Activated CD8-positive, alpha-beta memory T cell treated with anti-CD3 and anti-CD28 coated beads, Interleukin-2, amount 50 U/mL, for 24 hours (primary cell): Measurements from ENCODE around the gene HMCN2.

Experiments used
- DNase-seq: peaks from one replicate; pipeline ENCODE4 v3.0.0-alpha.2; 2020; ENCODE audit errors: extremely low read depth

The HMCN2 gene

GRCh38 chr9:130451509-130452388 lies 186.2 kb downstream of the HMCN2 start:
- no peak for DNase-seq

GRCh38 chr9:130452835-130453234 lies 187.3 kb downstream of the HMCN2 start:
- no peak for DNase-seq

GRCh38 chr9:130453487-130453886 lies 187.9 kb downstream of the HMCN2 start:
- no peak for DNase-seq

- DNase-seq, result no peak
Observed at GRCh38 chr9:130454096-130454811, 188.7 kb downstream of the HMCN2 start.

- no peak for DNase-seq
Observed at GRCh38 chr9:130454812-130455325, 189.3 kb downstream of the HMCN2 start.

- DNase-seq, result no peak
Observed at GRCh38 chr9:130458027-130458803, 192.7 kb downstream of the HMCN2 start.

DNA sequence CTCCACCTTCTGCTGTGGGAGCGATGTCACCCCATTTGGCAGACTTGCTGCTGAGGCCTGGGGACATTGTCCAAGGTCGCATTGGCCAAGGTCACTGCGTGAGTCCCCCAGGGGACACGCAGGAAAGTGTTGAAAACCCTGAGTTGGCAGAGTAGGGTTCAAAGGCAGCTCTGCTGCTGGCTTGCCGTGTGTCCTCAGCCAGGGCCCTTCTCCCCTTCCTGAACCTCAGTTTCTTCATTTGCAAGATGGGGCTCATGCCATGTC lies 193.2 kb downstream of the HMCN2 start:
- no peak for DNase-seq

GRCh38 chr9:130459151-130459550 lies 193.6 kb downstream of the HMCN2 start:
- no peak for DNase-seq

- no peak for DNase-seq
Observed at GRCh38 chr9:130459941-130460669, 194.5 kb downstream of the HMCN2 start.

DNA sequence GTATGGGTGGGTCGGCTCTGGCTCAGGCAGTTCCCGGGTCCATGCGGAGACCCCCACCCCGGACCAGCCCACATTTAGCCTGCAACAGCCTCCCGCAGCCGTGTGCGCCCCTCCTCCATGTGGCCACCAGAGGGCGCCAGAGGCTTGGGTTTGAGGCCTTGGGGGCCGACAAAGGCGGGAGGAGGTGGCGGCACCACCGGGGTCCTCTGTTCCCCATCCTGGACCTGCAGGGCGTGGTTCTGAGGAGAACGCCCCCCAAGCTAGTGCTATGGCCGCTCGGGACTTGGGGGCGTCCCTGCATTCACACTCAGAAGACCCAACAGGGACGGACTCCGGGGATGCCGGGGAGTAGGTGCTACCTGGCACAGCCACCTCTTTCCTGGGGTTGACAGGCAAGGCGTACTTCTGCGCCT lies 195.7 kb downstream of the HMCN2 start:
- DNase-seq, result peak; percentile 26

DNA sequence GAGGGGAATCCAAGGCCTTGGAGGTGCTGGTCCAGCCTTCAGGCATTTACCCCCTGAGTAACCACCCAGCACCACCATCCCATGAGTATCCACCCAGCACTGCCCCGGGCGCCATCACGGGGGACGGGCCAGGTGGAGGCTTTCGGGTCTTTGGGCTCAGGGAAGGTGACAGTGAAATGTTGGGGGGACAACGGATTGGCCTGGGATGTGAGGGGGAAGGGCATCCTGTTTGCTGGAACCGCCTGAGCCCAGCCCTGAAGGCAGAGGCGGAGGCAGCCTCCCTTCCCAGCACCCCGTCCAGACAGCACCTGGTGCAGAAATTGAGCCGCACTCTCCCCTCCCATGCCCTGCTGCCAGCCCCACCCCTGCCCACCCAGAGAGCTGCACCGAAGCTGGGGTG lies 196.2 kb downstream of the HMCN2 start:
- no peak for DNase-seq

- DNase-seq, result no peak
Observed at GRCh38 chr9:130462685-130463540, 197.4 kb downstream of the HMCN2 start.

GRCh38 chr9:130463763-130464745 lies 198.5 kb downstream of the HMCN2 start:
- no peak for DNase-seq

- no peak for DNase-seq
Observed at GRCh38 chr9:130465383-130466096, 200.0 kb downstream of the HMCN2 start.

GRCh38 chr9:130466537-130467217 lies 201.1 kb downstream of the HMCN2 start:
- no peak for DNase-seq

- DNase-seq, result no peak
Observed at GRCh38 chr9:130467316-130467715, 201.8 kb downstream of the HMCN2 start.

DNA sequence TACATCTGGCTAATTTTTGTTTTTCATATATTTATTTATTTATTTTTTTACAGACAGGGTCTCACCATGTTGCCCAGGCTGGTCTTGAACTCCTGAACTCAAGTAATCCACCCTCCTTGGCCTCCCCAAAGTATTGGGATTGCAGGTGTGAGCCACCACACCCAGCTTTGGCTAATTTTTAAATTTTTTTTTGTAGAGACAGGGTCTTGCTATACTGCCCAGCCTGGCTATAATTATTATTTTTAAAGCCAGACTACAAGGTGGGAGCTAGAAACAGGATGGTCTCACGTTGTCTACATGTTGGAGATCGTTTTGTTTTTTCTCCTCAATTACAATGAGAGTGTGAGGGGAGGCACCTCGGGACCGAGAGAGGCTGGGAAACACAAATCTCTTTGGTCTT lies 203.0 kb downstream of the HMCN2 start:
- no peak for DNase-seq

DNA sequence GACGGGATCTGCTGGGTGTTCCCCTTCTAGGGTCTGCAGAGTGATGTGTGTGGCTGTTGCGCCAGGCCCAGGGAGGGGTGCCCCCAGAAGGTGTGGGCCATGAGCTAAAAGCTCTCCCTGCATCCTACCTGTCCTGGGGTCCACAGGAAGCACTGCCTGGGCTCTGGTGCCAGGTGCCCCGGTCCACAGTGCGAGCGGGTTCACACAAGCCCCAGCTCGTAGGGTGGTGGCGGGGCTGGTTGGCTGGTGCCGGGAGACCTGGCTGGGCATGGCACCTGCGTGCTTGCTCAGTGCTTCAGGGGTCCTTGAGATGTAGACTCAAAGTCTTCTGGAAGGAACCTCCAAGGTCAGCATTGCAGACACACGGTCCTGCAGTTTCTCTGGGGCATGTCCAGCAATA lies 204.7 kb downstream of the HMCN2 start:
- DNase-seq, result no peak
